AG09309 (cell line): ENCODE data around the gene CELA3A.

Experiments
- DNase-seq: peaks from one replicate; pipeline ENCODE4 v3.0.0-alpha.2; 2010; ENCODE audit warnings: low read depth
- H3K4me3 ChIP-seq: 2 replicates; pipeline ENCODE4 v1.5.1; 2011; ENCODE audit warnings: mild to moderate bottlenecking, low read depth, low read length, moderate library complexity; ENCODE audit not compliant: control insufficient read depth
- TF ChIP-seq, protein P1 (sequence below): IDR thresholded peaks from 2 replicates; pipeline ENCODE4 v1.5.1; 2011; ENCODE audit warnings: mild to moderate bottlenecking, low read depth, low read length, inconsistent platforms; ENCODE audit not compliant: insufficient read depth, control insufficient read depth; ENCODE audit errors: missing control alignments

Gene CELA3A

DNA sequence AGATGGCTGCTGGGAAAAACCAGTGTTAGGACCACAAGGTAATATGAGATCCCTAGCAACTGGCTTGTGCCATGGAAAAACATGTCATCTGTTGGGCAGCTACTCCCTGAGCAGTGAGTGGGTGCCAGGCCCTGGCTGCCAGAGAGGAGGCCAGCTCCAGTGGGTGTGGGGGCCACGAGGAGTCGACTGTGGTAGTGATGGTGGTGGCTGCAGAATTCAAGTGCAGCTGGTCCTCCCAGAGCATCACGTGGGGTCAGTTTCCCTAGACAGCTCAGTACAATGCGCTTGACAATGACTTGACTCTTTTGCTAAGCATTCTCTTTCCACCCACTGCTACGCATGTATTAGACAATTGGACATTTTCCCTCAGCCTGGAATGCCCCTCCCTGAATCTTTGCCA, 36.6 kb downstream of the CELA3A start:
- DNase-seq: no peak
- TF ChIP-seq, protein P1, sequence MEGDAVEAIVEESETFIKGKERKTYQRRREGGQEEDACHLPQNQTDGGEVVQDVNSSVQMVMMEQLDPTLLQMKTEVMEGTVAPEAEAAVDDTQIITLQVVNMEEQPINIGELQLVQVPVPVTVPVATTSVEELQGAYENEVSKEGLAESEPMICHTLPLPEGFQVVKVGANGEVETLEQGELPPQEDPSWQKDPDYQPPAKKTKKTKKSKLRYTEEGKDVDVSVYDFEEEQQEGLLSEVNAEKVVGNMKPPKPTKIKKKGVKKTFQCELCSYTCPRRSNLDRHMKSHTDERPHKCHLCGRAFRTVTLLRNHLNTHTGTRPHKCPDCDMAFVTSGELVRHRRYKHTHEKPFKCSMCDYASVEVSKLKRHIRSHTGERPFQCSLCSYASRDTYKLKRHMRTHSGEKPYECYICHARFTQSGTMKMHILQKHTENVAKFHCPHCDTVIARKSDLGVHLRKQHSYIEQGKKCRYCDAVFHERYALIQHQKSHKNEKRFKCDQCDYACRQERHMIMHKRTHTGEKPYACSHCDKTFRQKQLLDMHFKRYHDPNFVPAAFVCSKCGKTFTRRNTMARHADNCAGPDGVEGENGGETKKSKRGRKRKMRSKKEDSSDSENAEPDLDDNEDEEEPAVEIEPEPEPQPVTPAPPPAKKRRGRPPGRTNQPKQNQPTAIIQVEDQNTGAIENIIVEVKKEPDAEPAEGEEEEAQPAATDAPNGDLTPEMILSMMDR: no peak
- no peak overlapping the region for H3K4me3 ChIP-seq

DNA sequence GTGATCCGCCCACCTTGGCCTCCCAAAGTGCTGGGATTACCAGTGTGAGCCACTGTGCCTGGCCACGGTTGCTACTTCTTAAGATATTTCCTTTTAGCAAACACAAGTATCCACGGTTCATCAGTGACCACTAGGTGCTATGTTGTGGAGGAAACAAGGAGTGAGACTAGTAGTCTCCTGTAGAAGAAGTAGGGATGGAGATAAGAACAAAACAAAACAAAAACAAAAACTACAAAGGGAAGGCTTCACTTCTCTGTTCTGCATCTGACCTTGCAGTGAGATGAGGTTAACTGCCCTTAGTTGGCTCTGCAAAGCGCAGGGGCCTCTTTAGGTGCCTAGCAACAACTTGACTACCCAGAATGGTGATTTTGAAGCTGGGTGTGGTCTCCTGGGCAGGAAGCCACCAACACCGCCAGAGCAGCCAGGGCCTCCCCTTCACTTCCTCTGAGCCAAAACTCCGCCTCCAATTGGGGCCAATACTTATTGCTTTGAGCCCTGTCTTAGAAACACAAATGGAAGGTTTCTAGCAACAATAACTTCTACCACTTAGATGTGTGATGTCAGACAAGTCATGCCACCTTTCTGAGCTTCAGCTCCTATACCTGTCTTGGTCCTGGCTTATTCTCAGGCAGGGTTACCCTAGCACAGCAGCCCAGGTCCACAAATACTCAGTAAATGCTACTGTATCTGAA, 38.3 kb downstream of the CELA3A start:
- H3K4me3 ChIP-seq: no peak overlapping the region
- TF ChIP-seq, protein P1: no peak
- no peak for DNase-seq

DNA sequence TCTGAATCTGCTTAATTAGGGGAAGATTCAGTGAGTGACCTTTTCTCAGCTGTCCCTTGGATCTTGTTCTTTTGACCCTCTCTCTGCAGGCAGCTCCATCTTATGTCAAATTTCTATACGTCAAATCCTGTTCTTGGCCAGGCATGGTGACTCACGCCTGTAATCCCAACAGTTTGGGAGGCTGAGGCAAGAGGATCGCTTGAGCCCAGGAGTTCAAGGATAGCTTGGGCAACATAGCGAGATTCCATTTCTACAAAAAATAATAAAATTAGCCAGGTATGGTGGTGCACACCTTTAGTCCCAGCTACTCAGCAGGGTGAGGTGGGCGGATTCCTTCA, 38.8 kb downstream of the CELA3A start:
- H3K4me3 ChIP-seq: no peak overlapping the region
- TF ChIP-seq, protein P1: no peak
- DNase-seq: no peak

DNA sequence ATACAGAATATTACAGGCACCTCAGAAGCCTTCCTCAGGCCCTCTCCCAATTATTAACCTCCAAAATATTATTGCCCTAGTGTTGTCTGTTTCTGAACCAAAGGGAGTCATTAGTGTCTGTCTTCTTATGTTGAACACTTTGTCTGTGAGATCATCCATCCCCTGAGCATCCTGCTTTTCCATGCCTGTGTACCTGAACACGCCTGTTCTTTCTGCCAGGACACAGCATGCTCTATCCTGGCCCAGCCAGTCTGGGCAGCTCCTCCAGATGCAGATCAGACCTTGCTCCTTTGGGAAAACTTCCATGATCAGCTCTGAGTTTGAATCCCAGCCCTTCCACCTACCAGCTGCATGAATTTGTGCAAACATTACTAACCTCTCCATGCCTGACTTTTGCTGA, 40.0 kb downstream of the CELA3A start:
- no peak overlapping the region for H3K4me3 ChIP-seq
- TF ChIP-seq, protein P1: no peak

DNA sequence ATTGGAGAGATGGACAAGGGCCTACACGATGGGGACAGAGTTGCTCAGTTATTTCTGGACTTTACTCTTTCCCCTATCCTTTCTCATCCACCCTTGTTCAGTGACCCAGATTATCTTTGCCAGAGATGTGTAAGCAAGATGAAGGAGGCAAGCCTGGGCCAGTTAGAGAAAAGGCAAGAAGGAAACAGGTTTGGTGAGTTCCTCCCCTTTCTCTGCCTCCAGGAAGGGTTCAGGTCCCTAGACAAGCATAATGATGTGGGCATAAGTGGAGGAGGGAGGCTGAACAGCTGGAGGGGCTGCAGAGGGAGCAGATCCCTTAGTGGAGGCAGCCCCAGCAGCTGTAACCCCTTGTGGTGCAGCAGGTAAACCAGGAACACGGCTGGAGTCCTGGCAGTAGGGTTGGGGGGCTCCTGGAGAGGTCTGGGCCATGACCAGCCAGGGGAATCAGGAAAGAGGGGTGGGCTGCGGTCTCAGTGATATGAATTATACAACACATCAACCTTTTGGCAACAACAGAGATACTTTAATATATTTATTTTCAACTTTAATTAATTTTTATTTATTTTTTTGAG, 41.8 kb downstream of the CELA3A start:
- no peak for DNase-seq
- TF ChIP-seq, protein P1: no peak
- no peak overlapping the region for H3K4me3 ChIP-seq

More for the DNA sequence above, 40.0 kb downstream of the CELA3A start:
- DNase-seq: no peak

DNA sequence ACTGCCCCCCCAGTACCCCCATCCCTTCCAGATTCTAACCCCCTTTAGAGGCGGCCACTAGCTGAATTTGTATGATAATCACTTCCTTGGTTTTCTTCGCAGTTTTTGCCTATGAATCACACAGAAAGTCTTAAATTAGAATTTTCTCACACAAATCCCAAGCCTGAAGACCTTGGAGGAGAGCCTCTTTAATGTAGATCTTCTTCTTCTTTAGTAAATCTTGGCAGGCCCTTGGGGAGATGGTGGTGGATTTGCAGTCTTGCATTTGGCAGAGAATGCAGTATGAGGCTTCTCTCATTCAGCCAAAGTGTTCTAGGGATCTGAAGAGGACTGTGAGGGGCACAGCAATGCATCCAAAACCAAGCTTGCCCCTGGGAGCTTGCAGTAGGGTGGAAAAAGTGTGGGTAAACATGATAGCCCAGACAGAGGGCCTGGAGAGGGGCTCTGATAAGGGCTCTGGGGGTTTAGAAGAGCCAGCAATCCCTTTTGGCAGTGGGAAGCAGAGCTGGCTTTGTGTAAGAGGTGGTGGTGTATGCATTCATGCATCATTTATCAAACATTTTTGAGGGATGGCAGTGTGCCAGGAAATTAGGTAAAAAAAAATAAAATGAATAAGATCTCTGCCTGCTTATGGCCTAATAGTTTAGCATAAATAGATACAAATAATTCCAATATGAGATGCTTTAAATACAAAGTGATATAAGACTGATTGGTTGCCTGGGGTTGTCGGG, 43.4 kb downstream of the CELA3A start:
- H3K4me3 ChIP-seq: no peak overlapping the region
- TF ChIP-seq, protein P1: no peak
- DNase-seq: no peak
